ENCODE data around the gene PLXDC1. TPM values are rescaled to one million over a fixed set of nuclear protein-coding genes. Genes with fewer than 3 reads are reported as not detected.
A peak's percentile ranks its signal among the peaks of the same experiment; 100 is the strongest.

Gene PLXDC1
- total and polyA plus RNA-seq, 11 donors, result 4.8 to 17.4 (median 13.3) TPM

GRCh38 chr17:39141915-39142664 is 9.3 kb downstream of the PLXDC1 start:
- Histone ChIP-seq H3K27me3 (no peaks in the 10 kb centered on the region), H3K4me1 (peaks cover 0 to 47% (median 19%) of the 10 kb centered on the region in 12 donors), H3K9me3 (no peaks in the 10 kb centered on the region), H3K27ac (peak overlapping the region in 2 of 12 donors; percentile 83 to 85), H3K4me3 (no peak overlapping the region), H3K36me3 (no peaks in the 10 kb centered on the region)
- ATAC-seq, result no peak
- intact Hi-C loops (cut with DNase I), result loop anchor here in 1 of 10 donors (10.0 kb wide), 1 partner anchor 47 kb away; no protein-coding TSS in a partner anchor
- 82 to 87% (median 83%) methylated on average over 11 of the region's 11 CpGs for WGBS, 4 donors
- DNase-seq, result peak in 1 of 5 donors; percentile 7
- TF ChIP-seq CTCF (IDR thresholded peaks at IDR 0.05), result no peak
- no peak for TF ChIP-seq POLR2A (IDR thresholded peaks at IDR 0.05)

GRCh38 chr17:39141294-39141693 is 10.1 kb downstream of the PLXDC1 start:
- Histone ChIP-seq H3K27ac (no peak overlapping the region), H3K9me3 (no peaks in the 10 kb centered on the region), H3K36me3 (no peaks in the 10 kb centered on the region), H3K4me1 (peaks cover 0 to 47% (median 19%) of the 10 kb centered on the region in 12 donors), H3K27me3 (no peaks in the 10 kb centered on the region), H3K4me3 (no peak overlapping the region)
- WGBS, 4 donors, result 95 to 97% (median 96%) methylated on average over 5 of the region's 5 CpGs
- TF ChIP-seq POLR2A (IDR thresholded peaks at IDR 0.05) (no peak), CTCF (IDR thresholded peaks at IDR 0.05) (no peak)
- intact Hi-C loops (cut with DNase I), result loop anchor here in 1 of 10 donors (10.0 kb wide), 1 partner anchor 46 kb away; no protein-coding TSS in a partner anchor
- DNase-seq, result no peak
- no peak for ATAC-seq

GRCh38 chr17:39139561-39139960 is 11.9 kb downstream of the PLXDC1 start:
- Histone ChIP-seq H3K4me1 (peaks cover 0 to 43% (median 12%) of the 10 kb centered on the region in 12 donors), H3K9me3 (no peaks in the 10 kb centered on the region), H3K36me3 (peaks cover 0 to 5% (median 0%) of the 10 kb centered on the region in 9 donors), H3K27ac (peak overlapping the region in 3 of 12 donors; percentile 44 to 62 (median 60)), H3K4me3 (no peak overlapping the region), H3K27me3 (no peaks in the 10 kb centered on the region)
- ATAC-seq, result no peak
- WGBS, 4 donors, result 92 to 95% (median 93%) methylated on average over 7 to 9 of the region's 9 CpGs
- intact Hi-C loops (cut with DNase I), result loop anchor here in 1 of 10 donors (5.0 kb wide), 1 partner anchor 42 kb away; no protein-coding TSS in a partner anchor
- DNase-seq, result peak in 1 of 5 donors; percentile 19
- no peak for TF ChIP-seq POLR2A (IDR thresholded peaks at IDR 0.05)

- no peak overlapping the region for H3K4me3 ChIP-seq
- DNase-seq (no peak), ATAC-seq (peak in 1 of 4 donors; percentile 17)
- no peaks in the 10 kb centered on the region for H3K27me3 ChIP-seq
- intact Hi-C loops (cut with DNase I), result loop anchor here in 1 of 10 donors (5.0 kb wide), 1 partner anchor 42 kb away; no protein-coding TSS in a partner anchor
- peak overlapping the region in 9 of 12 donors; percentile 8 to 62 (median 43) for H3K27ac ChIP-seq
- no peaks in the 10 kb centered on the region for H3K9me3 ChIP-seq
- 69 to 94% (median 85%) methylated on average over 2 of the region's 2 CpGs for WGBS, 4 donors
- TF ChIP-seq CTCF (IDR thresholded peaks at IDR 0.05) (no peak), POLR2A (IDR thresholded peaks at IDR 0.05) (no peak)
- peaks cover 0 to 38% (median 10%) of the 10 kb centered on the region in 12 donors for H3K4me1 ChIP-seq
- H3K36me3 ChIP-seq, result peaks cover 0 to 5% (median 0%) of the 10 kb centered on the region in 9 donors
Measured at GRCh38 chr17:39139161-39139511, 12.3 kb downstream of the PLXDC1 start.
